Skeletal muscle tissue (tissue), 4 donors: Measurements from ENCODE around the gene CSNK1G2. TPM values are rescaled to one million over a fixed set of nuclear protein-coding genes. Genes with fewer than 3 reads are reported as not detected.

Experiments used
- H3K27ac ChIP-seq: one replicate; pipeline ENCODE4 v1.7.0; 2013; ENCODE audit warnings: mild to moderate bottlenecking, low read depth, low read length, inconsistent platforms
- H3K27me3 ChIP-seq, 3 donors: one replicate each; pipeline ENCODE4 v1.7.0; 2013; ENCODE audit warnings: low read length in 3 of 3; ENCODE audit not compliant: control insufficient read depth in 3 of 3, insufficient read depth in 3 of 3
- H3K36me3 ChIP-seq, 3 donors: one replicate each; pipeline ENCODE4 v1.7.0; 2013; ENCODE audit warnings: low read length in 3 of 3; ENCODE audit not compliant: control insufficient read depth in 3 of 3, insufficient read depth in 3 of 3
- H3K4me1 ChIP-seq, 3 donors: one replicate each; pipeline ENCODE4 v1.7.0; 2013; ENCODE audit warnings: low read length in 3 of 3, mild to moderate bottlenecking in 3 of 3; ENCODE audit not compliant: control insufficient read depth in 3 of 3, insufficient read depth in 3 of 3
- H3K4me3 ChIP-seq, 3 donors: one replicate each; pipeline ENCODE4 v1.7.0; 2013; ENCODE audit warnings: low read length in 3 of 3
- H3K9ac ChIP-seq, 3 donors: one replicate each; pipeline ENCODE4 v1.7.0; 2013; ENCODE audit warnings: low read length in 3 of 3, mild to moderate bottlenecking in 3 of 3, moderate library complexity in 2 of 3, low read depth in 1 of 3
- H3K9me3 ChIP-seq, 3 donors: one replicate each; pipeline ENCODE4 v1.7.0; 2013; ENCODE audit warnings: low read length in 3 of 3; ENCODE audit not compliant: control insufficient read depth in 3 of 3
- total RNA-seq: library from RNA; depleted of rRNA; stranded (reverse); fragments of >200 nt; gene quantifications from one replicate; pipeline ENCODE4 v1.2.3, GENCODE V29; 2014
- donor health status: Osteomylitis.

CSNK1G2 gene
- total RNA-seq, 1 donor from 2014 or later, result 24.0 TPM

GRCh38 chr19:1907563-1908363 is 33.2 kb upstream of the CSNK1G2 start:
- no peak overlapping the region for H3K4me3 ChIP-seq
- peaks cover 12 to 37% (median 14%) of the 10 kb centered on the region in 3 donors for H3K4me1 ChIP-seq
- peak overlapping the region in 1 of 3 donors; percentile 23 for H3K9ac ChIP-seq
- H3K9me3 ChIP-seq, result no peaks in the 10 kb centered on the region
- H3K27me3 ChIP-seq, result no peaks in the 10 kb centered on the region
- peaks cover 0 to 2% (median 0%) of the 10 kb centered on the region in 3 donors for H3K36me3 ChIP-seq
- peak overlapping the region; percentile 51 for H3K27ac ChIP-seq

- H3K9me3 ChIP-seq, result no peaks in the 10 kb centered on the region
- H3K9ac ChIP-seq, result no peak overlapping the region
- H3K36me3 ChIP-seq, result peaks cover 0 to 7% (median 0%) of the 10 kb centered on the region in 3 donors
- H3K4me1 ChIP-seq, result peaks cover 12 to 37% (median 14%) of the 10 kb centered on the region in 3 donors
- peak overlapping the region; percentile 51 for H3K27ac ChIP-seq
- H3K27me3 ChIP-seq, result no peaks in the 10 kb centered on the region
- no peak overlapping the region for H3K4me3 ChIP-seq
These were observed 32.7 kb upstream of the CSNK1G2 start for GRCh38 chr19:1908364-1908678.

DNA sequence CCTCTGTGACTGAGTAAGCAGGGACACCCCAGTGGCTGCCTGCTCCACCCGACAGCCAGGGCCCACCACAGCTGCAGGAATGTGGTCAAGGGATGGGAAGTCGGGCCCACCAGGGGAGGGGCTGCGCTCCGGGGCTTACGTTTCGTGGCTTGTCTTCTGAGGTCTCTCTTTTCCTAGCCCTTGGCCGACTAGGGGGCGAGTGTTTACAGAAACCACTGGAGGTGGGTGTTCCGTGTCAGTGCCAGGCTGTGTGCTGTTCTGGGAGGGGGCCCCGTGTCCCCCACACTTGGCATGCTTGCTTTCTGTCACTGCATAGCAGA is 31.3 kb upstream of the CSNK1G2 start:
- H3K4me3 ChIP-seq, result no peak overlapping the region
- peak overlapping the region in 1 of 3 donors; percentile 25 for H3K9ac ChIP-seq
- no peaks in the 10 kb centered on the region for H3K9me3 ChIP-seq
- H3K27me3 ChIP-seq, result no peaks in the 10 kb centered on the region
- H3K36me3 ChIP-seq, result peaks cover 0 to 10% (median 0%) of the 10 kb centered on the region in 3 donors
- peaks cover 12 to 36% (median 13%) of the 10 kb centered on the region in 3 donors for H3K4me1 ChIP-seq
- no peak overlapping the region for H3K27ac ChIP-seq

- Histone ChIP-seq H3K9me3 (no peaks in the 10 kb centered on the region), H3K27ac (no peak overlapping the region), H3K9ac (no peak overlapping the region), H3K4me3 (no peak overlapping the region), H3K4me1 (peaks cover 11 to 33% (median 12%) of the 10 kb centered on the region in 3 donors), H3K27me3 (no peaks in the 10 kb centered on the region), H3K36me3 (peaks cover 0 to 10% (median 2%) of the 10 kb centered on the region in 3 donors)
These were observed 30.8 kb upstream of the CSNK1G2 start for GRCh38 chr19:1910177-1910576.

DNA sequence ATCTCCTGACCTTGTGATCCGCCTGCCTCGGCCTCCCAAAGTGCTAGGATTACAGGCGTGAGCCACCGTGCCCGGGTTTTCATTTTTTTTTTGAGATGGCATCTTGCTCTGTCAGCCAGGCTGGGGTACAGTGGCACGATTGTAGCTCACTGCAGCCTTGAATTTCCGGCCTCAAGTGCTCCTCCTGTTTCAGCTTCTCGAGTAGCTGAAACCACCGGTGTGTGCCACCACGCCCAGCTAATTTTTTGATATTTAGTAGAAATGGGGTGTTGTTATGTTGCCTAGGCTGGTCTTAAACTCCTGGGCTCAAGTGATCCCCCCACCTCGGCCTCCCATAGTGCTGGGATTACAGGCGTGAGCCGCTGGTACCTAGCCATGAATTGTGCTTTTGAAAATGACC is 29.9 kb upstream of the CSNK1G2 start:
- H3K27ac ChIP-seq, result no peak overlapping the region
- no peaks in the 10 kb centered on the region for H3K27me3 ChIP-seq
- H3K9me3 ChIP-seq, result no peaks in the 10 kb centered on the region
- H3K4me1 ChIP-seq, result peaks cover 6 to 27% (median 7%) of the 10 kb centered on the region in 3 donors
- H3K36me3 ChIP-seq, result peaks cover 0 to 10% (median 2%) of the 10 kb centered on the region in 3 donors
- no peak overlapping the region for H3K9ac ChIP-seq
- no peak overlapping the region for H3K4me3 ChIP-seq

DNA sequence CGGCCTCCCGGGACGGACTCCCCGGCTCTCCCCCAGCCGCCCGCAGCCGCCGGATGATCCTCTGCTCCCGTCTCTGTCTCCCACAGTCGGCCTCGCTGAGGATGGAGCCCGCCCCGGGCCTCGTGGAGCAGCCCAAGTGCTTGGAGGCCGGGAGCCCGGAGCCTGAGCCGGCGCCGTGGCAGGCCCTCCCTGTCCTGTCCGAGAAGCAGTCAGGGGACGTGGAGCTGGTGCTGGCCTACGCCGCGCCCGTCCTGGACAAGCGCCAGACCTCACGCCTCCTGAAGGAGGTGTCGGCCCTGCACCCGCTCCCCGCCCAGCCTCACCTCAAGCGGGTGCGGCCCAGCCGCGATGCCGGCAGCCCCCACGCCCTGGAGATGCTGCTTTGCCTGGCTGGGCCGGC is 29.0 kb upstream of the CSNK1G2 start:
- Histone ChIP-seq H3K27me3 (no peaks in the 10 kb centered on the region), H3K27ac (no peak overlapping the region), H3K9me3 (no peaks in the 10 kb centered on the region), H3K4me3 (no peak overlapping the region), H3K4me1 (peaks cover 6 to 25% (median 7%) of the 10 kb centered on the region in 3 donors), H3K9ac (no peak overlapping the region), H3K36me3 (peaks cover 0 to 10% (median 2%) of the 10 kb centered on the region in 3 donors)

- Histone ChIP-seq H3K27ac (no peak overlapping the region), H3K36me3 (peaks cover 4 to 11% (median 8%) of the 10 kb centered on the region in 3 donors), H3K4me1 (peaks cover 2 to 17% (median 3%) of the 10 kb centered on the region in 3 donors), H3K27me3 (no peaks in the 10 kb centered on the region), H3K9me3 (no peaks in the 10 kb centered on the region), H3K9ac (no peak overlapping the region), H3K4me3 (no peak overlapping the region)
These were observed 28.0 kb upstream of the CSNK1G2 start for GRCh38 chr19:1912760-1913505.

DNA sequence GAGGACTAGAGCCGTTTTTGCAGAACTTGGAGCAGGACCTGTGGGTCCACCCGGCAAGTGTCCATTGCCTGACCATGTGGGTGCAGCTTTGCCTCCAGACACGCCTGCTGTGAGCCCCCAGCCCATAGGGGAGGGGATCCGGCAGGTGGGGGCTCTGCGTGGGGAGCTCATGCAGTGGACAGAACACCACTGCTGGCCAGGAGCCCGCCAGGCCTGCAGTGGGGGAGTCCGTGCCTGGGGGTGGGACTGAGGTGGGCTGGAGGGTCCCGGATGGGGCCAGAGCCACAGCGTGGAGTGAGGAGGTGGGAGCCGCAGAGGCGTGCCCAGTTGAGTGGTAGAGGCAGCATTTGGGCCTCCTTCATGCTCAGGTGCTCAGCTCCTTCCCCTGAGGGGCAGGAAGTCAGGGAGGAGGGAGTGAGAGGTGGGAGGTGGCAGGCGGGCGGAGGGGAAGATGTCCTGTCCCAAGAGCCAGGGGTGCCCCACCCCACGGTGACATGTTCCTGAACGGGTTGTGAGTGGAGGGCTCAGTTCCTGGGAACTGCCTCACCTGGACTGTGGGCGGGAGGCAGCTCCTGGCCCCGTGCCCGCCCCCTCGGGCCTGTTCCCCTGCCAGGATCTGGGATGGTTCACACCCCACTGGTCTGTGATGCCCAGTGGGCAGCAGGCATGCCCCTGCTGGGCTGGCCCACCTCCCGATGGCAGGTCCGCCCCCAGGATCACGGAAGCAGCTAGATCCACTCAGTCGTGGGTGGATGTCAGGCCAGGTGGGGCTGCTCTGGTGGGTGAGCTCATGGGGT is 27.0 kb upstream of the CSNK1G2 start:
- peaks cover 9 to 16% (median 15%) of the 10 kb centered on the region in 3 donors for H3K36me3 ChIP-seq
- H3K9ac ChIP-seq, result no peak overlapping the region

DNA sequence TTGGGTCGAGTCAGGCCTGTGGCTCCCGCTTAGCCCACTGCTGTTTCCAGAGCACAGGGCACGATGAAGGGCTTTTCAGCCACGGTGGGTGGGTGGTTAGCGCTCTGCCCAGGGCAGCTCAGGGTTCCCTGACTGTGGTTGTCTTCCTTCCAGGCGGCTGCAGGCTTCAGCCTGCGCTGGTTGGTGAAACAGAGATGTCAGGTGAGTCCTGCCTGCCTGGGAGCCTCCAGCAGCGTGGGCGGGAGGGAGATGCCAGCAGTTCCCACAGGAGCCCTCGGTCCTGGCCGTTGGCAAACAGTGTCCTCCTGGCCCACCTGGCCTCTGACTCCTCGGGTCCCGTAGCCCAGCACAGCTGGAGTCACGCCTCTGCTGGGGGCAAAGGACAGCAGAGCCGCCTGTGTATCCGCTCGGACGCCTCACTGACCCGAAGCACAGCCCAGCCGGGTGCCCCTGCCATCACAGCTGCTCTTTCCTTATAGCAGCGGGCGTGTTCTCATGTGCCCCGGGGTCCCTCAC is 26.1 kb upstream of the CSNK1G2 start:
- H3K4me3 ChIP-seq, result no peak overlapping the region
- no peak overlapping the region for H3K9ac ChIP-seq
- peaks cover 0 to 3% (median 2%) of the 10 kb centered on the region in 3 donors for H3K4me1 ChIP-seq
- H3K9me3 ChIP-seq, result no peaks in the 10 kb centered on the region
- H3K27ac ChIP-seq, result no peak overlapping the region
- H3K27me3 ChIP-seq, result no peaks in the 10 kb centered on the region
- peaks cover 10 to 19% (median 15%) of the 10 kb centered on the region in 3 donors for H3K36me3 ChIP-seq

More for the DNA sequence above, 27.0 kb upstream of the CSNK1G2 start:
- Histone ChIP-seq H3K27me3 (no peaks in the 10 kb centered on the region), H3K27ac (no peak overlapping the region), H3K9me3 (no peaks in the 10 kb centered on the region), H3K4me3 (no peak overlapping the region), H3K4me1 (peaks cover 0 to 12% (median 2%) of the 10 kb centered on the region in 3 donors)
